Activated CD8-positive, alpha-beta memory T cell treated with anti-CD3 and anti-CD28 coated beads for 48 hours (primary cell): ENCODE measurements around the gene OTX1.
A peak's percentile ranks its signal among the peaks of the same experiment; 100 is the strongest.

Experiments used
- DNase-seq, 3 experiments: peaks; one replicate each; pipeline ENCODE4 v3.0.0-alpha.2; 2020; ENCODE audit warnings: low read depth in 2 of 3, low spot score in 2 of 3

Gene OTX1

DNA sequence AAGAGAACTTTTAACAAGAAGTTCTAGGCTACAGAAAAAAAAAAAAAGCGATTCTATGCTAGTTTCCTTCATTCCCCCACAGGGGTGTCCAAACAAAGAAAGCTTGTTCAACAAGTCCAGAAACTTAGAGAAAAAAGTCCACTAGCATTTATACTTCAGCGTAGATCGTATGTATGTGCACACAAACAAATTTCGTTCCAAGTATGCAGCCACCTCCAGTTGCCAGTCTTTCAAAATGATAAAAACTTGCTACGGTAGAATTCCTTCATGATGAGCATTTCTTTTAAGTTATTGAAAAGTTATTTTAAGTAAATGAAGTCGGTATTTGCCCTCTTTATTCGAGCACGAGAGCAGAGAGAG lies 3.7 kb upstream of the OTX1 start:
- no peak for DNase-seq

DNA sequence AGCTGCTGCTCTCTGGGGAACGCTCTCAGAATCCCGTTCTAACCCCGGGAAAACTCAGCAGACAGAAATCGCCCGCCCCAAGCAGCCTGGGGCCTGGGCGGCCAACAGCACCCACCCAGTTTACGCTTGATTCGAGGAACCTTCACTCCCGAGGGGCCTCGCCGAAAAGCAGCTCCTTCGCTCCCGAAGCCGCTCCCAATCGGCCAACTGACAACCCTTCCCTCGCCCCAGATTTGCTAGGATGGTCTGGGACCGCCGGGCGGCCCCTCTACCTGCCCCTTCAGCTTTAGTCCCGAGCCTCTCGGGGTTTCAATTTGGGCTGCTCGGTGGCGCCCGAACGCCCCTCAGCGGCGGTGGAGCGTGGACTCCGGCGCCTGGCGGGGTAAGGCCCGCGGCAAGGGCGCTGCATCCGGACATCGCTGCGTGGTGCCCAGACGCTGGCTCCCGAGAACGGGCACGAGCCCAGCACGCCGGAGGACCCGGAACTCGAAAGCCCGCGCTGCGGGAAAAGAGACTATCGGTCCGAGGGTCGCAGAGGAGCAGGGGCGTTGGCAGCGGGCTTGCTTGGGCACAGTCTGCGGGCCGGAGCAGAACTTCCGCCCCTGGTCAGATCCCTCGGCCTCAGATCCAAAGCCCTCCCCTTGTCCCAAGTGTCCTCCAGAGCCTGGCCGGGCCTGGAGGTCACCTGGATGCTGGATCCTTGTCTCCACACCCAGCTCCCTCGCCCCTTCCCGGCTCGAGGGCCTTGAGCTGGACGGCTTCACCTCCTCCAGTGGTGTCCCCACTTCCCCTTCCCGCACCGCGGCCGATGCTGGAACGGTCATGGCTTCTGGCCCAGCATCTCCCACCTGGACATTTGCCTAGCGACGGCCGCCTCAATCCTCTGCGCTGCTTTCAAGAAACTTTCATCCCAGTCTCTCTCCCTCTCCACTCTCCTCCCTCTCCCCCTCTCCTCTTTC lies 3.0 kb upstream of the OTX1 start:
- no peak for DNase-seq

GRCh38 chr2:63048367-63049171 lies 2.1 kb upstream of the OTX1 start:
- no peak for DNase-seq

DNA sequence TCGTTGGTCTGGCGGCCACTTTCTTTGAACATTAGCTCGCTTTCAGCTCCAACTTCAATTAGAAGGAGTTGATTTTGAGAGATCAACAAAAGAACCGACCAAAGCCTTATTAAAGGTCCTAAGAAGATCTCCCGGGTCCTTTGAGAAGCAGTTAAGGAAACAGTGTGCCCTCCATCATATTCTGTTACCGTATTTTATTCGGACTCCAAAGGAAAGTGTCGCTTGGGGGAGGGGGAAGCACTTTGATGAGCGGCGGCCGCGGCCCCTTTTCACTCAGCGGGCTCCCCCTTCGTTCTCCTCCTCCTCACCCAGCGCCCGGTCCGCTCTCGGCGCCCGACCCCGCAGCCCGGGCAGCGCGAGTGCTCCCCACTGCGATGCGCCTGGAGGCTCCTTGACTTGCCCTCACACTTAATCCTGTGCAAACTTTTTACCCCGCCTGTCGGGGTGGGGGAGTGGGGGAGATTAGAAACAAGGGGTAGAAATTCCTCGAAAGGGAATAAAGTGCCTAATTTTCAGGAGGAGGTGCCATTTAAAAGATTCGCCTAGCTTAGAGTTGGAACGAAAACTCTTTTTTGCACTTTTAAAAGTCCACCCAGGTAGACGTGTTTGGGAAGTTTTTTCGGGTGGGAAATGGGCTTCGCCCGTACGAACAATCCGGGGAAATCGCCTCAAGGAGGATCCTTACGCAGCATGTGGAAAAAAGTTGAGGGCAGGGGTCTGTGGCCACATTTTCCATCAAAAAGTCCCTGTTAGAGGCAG lies 1.2 kb upstream of the OTX1 start:
- peak in 1 of 3 experiments; percentile 10 for DNase-seq

- DNase-seq: peak in 1 of 3 experiments; percentile 11
Observed at GRCh38 chr2:63049970-63050333, 678 bp upstream of the OTX1 start.

- DNase-seq: no peak
Observed at GRCh38 chr2:63051042-63051794, 588 bp downstream of the OTX1 start.

DNA sequence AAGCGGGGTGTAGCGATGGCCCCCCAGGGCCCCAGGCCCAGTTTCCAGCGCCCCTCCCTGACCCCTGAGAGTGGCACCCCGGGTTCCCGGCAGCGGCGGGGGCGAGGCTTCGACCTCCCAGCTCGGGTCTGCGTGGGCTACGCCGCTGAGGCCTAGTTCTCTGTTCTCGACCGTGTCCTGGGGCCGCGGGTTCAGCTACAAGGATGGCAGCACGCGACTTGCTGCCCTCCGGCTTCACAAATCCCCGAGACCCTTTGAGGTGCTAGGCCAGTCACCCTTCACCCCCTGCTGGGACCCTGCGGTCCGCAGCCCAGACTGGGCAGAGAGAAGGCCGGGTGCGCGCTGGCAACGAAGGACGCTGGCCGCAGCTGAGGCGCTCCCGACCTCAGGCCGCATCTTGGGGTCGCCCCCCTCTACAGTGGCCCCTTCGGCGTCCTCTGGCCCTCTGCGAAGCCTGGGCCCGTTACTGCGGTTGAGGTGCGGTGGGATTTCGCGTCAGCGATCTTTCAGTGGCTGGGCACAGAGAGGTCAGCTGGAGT lies 1.2 kb downstream of the OTX1 start:
- DNase-seq: no peak

- no peak for DNase-seq
Observed at GRCh38 chr2:63052411-63053080, 1.9 kb downstream of the OTX1 start.

GRCh38 chr2:63053081-63053888 lies 2.7 kb downstream of the OTX1 start:
- no peak for DNase-seq

GRCh38 chr2:63053889-63054602 lies 3.4 kb downstream of the OTX1 start:
- no peak for DNase-seq

GRCh38 chr2:63054841-63055225 lies 4.2 kb downstream of the OTX1 start:
- DNase-seq: no peak

DNA sequence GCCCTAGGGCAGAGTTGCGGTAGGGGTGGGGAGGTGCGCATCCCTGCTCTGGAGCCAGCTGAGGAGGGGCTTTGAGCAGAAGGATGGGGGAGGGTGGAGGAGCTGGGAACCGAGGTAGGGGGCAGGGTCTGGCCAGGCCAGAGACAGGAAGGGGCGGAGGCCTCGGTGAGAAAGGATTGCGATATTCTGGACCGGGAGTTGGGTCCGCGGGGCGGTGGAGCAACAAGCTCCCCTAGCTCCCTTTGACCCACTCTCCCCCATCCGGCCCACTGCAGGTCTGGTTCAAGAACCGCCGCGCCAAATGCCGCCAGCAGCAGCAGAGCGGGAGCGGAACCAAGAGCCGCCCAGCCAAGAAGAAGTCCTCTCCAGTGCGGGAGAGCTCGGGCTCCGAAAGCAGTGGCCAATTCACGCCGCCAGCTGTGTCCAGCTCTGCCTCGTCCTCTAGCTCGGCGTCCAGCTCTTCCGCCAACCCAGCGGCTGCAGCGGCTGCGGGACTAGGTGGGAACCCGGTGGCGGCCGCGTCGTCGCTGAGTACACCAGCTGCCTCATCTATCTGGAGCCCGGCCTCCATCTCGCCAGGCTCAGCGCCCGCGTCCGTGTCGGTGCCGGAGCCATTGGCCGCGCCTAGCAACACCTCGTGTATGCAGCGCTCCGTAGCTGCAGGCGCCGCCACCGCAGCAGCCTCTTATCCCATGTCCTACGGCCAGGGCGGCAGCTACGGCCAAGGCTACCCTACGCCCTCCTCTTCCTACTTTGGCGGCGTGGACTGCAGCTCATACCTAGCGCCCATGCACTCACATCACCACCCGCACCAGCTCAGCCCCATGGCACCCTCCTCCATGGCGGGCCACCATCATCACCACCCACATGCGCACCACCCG lies 4.8 kb downstream of the OTX1 start:
- no peak for DNase-seq

DNA sequence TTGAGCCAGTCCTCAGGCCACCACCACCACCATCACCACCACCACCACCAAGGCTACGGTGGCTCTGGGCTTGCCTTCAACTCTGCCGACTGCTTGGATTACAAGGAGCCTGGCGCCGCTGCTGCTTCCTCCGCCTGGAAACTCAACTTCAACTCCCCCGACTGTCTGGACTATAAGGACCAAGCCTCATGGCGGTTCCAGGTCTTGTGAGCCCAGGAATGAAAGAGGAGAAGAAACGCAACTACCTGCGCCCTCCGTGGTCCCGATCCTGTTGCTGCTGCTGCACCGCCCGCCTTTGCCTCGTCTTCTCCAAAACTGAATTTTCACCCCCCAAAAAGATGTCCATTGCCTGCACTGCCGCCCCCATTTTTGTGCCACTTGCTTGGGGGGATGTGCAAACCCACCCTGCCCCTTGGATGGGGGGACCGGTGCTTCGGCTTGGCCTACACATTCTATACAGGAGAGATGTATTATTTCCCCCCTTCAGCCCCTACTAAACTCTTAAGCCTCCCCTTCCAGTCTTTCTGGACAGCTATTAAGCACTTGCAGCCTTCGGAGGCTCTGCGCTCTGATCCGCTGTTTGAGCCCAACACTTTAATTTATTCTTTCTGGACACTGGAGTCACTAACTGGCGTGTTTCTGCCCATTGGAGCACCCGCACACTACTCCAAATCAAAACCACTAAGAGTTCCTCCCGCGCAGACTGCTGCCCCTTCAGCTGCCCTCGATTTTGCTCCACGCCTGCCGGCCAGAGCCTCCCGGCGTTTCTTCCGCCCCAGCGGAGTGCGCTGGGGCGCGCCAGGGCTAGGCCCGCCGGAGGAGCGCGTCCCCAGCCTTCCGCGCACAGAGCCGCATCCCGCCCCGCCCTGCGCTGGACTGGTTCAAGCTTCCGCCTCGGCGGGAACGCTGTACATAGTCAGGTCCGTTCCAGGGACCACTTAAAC lies 5.7 kb downstream of the OTX1 start:
- no peak for DNase-seq

- no peak for DNase-seq
Observed at GRCh38 chr2:63057249-63058143, 6.9 kb downstream of the OTX1 start.

DNA sequence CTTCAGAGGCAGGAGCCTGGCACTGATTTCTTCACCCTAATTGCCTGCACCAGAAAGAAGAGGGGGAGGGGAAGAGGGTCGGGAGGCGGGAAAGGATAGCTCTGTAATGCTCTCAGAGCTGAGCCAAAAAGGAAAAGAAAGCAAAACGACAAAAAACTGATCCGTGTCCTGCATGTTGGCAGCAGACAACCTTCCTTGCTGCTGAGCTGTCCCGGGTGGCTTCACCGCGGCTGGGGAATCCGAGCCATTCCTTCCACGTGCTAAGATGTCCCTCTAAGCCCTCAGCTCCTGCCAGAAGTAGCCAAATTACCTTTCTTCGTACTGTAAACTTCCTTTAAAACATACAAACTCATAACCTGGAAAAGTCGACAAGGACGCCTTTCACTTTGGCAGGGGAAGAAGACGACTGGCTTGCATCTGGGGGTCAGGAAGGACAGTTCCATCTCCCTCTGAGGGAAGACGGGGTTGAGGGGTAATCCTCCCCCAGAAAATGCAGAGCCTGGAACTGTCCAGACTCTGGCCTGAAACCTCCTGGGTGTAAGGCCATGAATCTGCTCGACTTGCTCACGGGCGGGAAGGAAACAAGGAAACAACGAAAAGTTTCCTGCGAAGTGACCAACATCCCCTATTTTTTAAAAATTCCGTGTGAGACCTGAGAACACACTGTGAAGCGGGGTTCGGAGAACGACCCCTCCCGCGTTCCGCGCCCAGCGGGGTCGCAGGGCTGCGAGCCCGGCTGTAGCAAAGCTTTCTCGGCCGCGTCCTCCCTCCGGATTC lies 7.7 kb downstream of the OTX1 start:
- DNase-seq: no peak
